HTR-8/SVneo (cell line): ENCODE measurements around the gene B4GALNT3.
A peak's percentile ranks its signal among the peaks of the same experiment; 100 is the strongest.

ENCODE experiments used
- DNase-seq: peaks from one replicate; pipeline ENCODE4 v3.0.0; 2011; ENCODE audit warnings: low spot score, mixed read lengths; ENCODE audit not compliant: insufficient read length
- FAIRE-seq: peaks from 2 replicates; lab custom pipeline; 2011; peaks lifted over from hg19 to GRCh38; lab: Jason Lieb, UNC

The B4GALNT3 gene

DNA sequence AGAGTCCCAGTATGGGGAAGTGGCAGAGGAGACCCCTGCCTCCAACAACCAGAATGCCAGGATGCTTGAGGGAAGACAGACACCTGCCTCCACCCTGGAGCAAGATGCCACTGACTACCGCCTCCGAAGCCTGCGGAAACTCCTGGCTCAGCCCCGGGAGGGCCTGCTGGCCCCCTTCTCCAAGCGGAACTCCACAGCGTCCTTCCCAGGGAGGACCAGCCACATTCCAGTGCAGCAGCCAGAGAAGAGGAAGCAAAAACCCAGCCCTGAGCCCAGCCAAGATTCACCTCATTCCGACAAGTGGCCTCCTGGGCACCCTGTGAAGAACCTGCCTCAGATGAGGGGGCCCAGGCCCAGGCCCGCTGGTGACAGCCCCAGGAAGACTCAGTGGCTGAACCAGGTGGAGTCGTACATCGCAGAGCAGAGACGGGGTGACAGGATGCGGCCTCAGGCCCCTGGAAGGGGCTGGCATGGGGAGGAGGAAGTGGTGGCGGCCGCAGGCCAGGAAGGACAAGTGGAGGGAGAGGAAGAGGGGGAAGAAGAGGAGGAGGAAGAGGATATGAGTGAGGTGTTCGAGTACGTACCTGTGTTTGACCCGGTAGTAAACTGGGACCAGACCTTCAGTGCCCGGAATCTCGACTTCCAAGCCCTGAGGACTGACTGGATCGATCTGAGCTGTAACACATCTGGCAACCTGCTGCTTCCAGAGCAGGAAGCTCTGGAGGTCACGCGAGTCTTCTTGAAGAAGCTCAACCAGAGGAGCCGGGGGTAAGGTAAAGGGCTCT lies 93.7 kb downstream of the B4GALNT3 start:
- FAIRE-seq: no peak
- DNase-seq: no peak

DNA sequence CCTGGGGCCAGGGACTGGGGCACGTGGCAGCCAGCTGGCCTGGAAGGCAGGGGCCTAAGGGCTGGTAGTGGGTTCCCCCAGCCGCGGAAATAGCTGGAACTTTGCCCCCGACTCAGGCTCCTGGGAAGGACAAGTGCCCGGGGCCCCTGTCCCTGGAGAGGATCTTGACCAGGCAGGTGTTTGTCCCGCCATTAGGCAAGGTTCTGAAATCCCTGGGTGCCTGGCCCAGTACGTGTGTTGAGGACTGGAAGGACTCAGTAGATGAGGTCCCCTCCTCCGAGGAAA lies 94.2 kb downstream of the B4GALNT3 start:
- DNase-seq (no peak), FAIRE-seq (no peak)

DNA sequence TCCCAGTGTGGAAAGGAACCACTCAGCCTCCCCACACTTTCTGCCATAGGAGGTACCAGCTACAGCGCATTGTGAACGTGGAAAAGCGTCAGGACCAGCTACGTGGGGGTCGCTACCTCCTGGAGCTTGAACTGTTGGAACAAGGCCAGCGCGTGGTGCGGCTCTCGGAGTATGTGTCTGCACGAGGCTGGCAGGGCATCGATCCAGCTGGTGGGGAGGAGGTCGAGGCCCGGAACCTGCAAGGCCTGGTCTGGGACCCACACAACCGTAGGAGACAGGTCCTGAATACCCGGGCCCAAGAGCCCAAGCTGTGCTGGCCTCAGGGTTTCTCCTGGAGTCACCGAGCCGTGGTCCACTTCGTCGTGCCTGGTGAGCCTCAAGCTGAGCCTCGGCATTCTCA lies 96.8 kb downstream of the B4GALNT3 start:
- FAIRE-seq: no peak

DNA sequence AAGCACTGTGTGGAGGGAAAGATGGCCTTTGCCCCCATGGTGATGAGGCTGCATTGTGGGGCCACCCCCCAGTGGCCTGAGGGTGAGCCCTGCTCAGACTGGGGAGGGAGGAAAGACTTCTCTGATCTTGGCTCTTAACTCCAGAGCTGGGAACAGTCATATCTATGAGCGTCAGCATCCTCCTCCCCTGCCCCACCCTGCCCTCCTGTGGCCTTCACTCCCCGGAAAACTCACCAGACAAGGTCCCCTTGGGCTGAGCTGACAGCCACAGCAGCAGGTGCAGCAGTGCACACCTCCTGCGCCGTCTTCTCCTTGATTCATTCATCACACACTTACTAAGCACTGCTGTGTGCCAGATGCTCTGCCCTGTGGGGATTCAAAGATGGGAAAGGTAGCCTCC lies 98.8 kb downstream of the B4GALNT3 start:
- no peak for FAIRE-seq
- no peak for DNase-seq

More for the DNA sequence above, 96.8 kb downstream of the B4GALNT3 start:
- DNase-seq: no peak

GRCh38 chr12:559208-559905 lies 99.6 kb downstream of the B4GALNT3 start:
- DNase-seq (no peak), FAIRE-seq (no peak)

- FAIRE-seq: peak; percentile 31
These were observed 100.2 kb downstream of the B4GALNT3 start for GRCh38 chr12:559906-560455.

GRCh38 chr12:560691-561390 lies 101.1 kb downstream of the B4GALNT3 start:
- FAIRE-seq (no peak), DNase-seq (no peak)

More at GRCh38 chr12:559906-560455, 100.2 kb downstream of the B4GALNT3 start:
- DNase-seq: no peak

- DNase-seq (no peak), FAIRE-seq (no peak)
These were observed 101.6 kb downstream of the B4GALNT3 start for GRCh38 chr12:561391-561705.

GRCh38 chr12:561908-562593 lies 102.3 kb downstream of the B4GALNT3 start:
- FAIRE-seq (no peak), DNase-seq (no peak)

DNA sequence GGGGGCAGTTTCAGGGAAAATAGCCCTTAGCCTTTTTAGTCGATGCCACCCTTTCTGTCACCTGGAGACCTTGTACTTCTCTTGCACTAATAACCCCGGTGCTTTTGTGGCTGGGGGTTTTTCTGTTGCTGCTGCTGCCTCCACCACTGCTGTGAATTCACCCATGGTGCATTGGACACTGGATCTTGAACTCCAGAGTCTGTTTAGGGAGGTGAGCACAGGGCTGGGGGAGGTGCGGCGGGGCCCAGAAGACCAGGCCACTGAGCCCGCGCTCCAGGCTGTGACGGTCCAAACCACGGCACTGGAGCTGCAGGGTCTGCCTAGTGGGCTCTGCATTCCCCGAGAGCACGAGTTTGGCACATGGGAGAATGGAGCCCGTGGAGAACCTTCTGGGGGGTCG lies 102.9 kb downstream of the B4GALNT3 start:
- FAIRE-seq (no peak), DNase-seq (no peak)

DNA sequence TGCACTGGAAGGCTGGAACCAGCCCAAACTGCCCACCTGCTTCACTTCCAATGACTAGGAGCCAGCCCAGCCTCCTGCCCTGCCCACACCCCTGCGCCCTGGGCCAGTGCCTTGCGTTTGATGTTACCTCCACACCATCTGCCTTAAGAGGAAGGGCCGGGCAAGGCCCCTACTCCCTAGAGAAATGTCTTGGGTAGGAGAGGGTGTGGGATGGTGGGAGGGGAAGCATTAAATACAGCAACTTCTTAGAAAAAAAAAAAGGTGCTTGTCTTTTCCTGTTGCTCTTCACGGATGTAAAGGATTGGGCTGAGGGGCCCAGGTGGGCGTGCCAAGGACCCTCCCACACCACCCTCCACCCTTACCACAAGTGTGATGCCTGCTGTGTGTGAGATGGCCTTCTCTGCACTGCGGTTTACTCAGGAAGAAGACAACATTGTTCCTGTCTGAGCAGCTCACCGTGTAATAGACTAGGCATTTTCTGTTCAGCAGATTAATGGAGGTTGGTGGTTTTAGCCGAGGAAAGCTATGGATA lies 103.6 kb downstream of the B4GALNT3 start:
- FAIRE-seq (peak; percentile 40), DNase-seq (no peak)

- FAIRE-seq: no peak
- no peak for DNase-seq
These were observed 104.1 kb downstream of the B4GALNT3 start for GRCh38 chr12:563787-564298.

GRCh38 chr12:565161-565560 lies 105.4 kb downstream of the B4GALNT3 start:
- no peak for FAIRE-seq
- no peak for DNase-seq

DNA sequence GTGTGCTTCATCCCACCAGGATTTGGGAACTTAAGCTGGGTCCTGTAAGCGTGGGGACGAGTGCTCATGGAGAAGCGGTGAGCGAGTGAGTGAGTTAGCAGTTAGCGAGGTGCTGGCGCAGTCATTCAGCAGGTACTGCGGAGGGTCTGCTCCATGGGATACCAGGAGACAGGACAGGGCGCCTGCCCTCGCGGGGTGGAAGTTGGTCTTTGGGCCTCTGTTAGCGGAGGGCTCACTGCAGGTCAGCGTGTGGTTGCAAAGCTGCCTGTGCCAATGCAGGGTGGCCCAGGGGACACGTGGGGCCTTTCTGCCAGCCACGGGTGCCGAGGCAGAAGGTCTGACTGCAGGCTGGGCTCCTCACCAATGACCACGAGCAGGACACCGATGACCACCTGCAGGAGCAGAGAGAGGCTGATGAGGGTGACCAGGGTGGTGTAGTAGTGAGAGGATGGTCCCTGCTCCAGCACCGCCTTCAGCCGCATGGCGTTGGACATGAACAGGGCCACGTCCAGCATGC lies 105.9 kb downstream of the B4GALNT3 start:
- DNase-seq: no peak
- FAIRE-seq: no peak

- FAIRE-seq: no peak
These were observed 108.7 kb downstream of the B4GALNT3 start for GRCh38 chr12:568486-568885.

GRCh38 chr12:569091-569676 lies 109.4 kb downstream of the B4GALNT3 start:
- DNase-seq (no peak), FAIRE-seq (no peak)

More at GRCh38 chr12:568486-568885, 108.7 kb downstream of the B4GALNT3 start:
- no peak for DNase-seq

DNA sequence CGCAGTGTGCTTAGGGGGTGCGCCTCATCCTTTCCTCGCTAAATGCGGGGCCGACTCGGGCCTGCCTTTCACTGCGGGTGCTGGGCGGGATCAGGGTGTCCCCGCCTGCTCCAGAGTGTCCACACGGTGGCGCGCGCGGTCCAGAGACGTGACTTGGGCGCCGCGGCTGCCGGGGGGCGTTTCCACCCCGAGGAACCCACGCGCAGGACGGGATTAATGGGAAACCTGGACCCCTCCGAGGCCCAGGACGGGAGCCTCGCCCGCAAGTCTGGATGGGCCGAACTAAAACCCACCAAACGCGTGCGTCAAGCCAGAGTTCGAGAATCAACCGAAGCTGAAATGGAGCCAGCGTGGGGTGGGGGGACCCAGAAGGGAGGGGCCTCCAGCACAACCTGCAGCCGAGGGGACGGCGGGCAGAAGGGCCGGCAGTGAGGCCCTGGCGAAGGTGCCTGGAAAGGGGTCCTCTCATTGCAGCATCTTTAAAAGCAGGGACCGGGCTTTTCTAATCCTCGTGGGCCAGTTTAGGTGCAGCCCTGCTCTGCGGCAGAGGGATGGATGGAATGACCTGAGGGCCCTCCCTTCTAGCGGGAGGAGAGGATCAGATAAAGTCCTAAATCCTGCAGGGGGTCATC lies 110.2 kb downstream of the B4GALNT3 start:
- DNase-seq (peak; percentile 96), FAIRE-seq (peak; percentile 90)

- DNase-seq (peak; percentile 97), FAIRE-seq (peak; percentile 93)
These were observed 110.7 kb downstream of the B4GALNT3 start for GRCh38 chr12:570435-570920.
